Right ventricle myocardium superior (tissue), 1 donor: ENCODE data around the gene TNIK. TPM values are rescaled to one million over a fixed set of nuclear protein-coding genes. Genes with fewer than 3 reads are reported as not detected.

Experiments
- ATAC-seq: fragments of 200-7000 bp; cut with Tn5 transposase; one replicate; pipeline ENCODE4 v1.9.1; 2020; ENCODE audit warnings: mild to moderate bottlenecking; ENCODE audit not compliant: poor library complexity
- DNase-seq: peaks from one replicate; pipeline ENCODE4 v3.0.0-alpha.2; 2020
- intact Hi-C: fragments of 100-400 bp; cut with DNase I; formaldehyde crosslinking; loops from one replicate; pipeline ENCODE4 v1.11.2; 2022
- total RNA-seq: library from RNA; stranded (reverse); fragmentation: NEBNext Ultra II Directional; extraction: Animal tissue kit (Norgen Biotek cat#: 25700); gene quantifications from one replicate; pipeline ENCODE4 v1.2.1, GENCODE V29; 2021
- donor health status: DM: no; HTN: yes; CAD: no; lungs with severe emphysema.

TNIK gene
- total RNA-seq, 1 donor from 2014 or later = 22.5 TPM

DNA sequence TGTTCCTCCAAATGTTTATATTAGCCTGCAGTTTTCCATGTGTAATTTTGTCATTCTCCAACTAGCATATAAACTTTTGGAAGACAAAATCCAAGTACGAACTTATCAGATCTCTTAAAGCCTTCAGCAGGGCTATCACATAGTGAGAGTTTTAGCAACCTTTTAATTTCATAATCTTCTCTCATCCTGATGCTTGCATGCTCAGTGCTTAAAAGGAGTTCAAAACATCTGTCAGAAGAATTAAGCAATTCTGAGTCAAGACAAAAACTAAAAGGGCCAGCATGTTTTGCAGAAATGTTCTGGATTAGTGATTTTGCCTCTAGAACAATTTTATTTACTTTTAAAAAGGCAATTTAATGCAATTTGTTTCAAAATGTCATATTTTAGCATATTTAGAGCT, 360.3 kb downstream of the TNIK start:
- DNase-seq (no peak), ATAC-seq (no peak)
- intact Hi-C loops = no loop called here

DNA sequence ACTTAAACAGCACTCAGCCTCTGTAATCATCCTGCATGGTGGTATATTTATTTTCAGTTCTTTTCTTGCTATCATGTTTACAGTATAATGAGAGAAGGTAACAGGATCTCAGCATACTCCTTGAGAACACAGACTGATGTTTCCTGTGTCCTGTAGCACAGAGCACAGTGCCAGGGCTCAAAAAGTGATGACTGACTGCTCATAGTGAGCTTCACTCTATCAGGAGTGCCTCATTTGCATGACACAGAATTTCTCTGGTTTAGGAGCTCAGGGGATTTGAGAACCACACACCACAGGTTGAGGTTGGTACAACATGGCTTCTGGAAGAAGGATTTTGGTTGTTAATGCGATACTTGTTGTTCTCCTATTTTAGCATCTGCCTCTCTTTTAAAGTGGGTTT, 365.1 kb downstream of the TNIK start:
- intact Hi-C loops = no loop called here
- DNase-seq (no peak), ATAC-seq (no peak)

DNA sequence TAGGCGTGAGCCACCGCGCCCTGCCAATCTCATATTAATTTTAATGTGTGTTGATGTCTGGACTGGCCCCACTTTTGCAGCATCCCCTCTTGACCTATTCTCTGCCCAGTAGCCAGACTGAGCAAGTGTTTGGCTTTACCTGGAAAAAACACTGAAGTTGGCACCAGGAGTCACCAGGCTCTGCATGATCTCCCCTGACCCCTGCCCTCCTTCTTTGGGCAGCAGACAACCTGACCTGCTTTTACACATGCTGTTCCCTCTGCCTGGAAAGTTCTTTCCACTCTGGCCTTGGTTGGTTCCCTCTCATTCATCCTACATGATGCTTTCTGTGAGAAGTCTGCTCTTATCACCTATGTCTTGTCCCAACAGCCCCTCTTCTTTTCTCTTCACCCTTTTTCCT, 365.8 kb downstream of the TNIK start:
- ATAC-seq = no peak
- intact Hi-C loops = no loop called here
- DNase-seq = no peak

DNA sequence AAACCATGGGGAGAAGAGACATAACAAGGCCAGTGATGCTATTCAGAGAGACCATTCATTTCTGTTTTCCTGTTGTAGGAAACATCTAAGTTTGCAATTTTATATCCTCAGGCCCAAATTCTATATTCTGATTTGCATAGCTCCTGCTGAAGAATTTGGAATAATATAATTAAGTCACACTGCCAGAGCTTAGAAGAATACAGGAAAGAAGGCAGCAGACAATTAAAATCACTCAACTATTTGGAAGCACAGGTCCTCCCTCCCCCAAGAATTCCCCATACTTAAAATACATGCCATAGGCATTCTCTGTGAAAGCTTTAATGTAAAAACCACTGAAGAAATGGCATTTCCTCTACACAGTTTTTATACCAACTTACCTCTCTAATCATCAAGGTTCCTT, 366.7 kb downstream of the TNIK start:
- no peak for DNase-seq
- intact Hi-C loops = no loop called here
- no peak for ATAC-seq

DNA sequence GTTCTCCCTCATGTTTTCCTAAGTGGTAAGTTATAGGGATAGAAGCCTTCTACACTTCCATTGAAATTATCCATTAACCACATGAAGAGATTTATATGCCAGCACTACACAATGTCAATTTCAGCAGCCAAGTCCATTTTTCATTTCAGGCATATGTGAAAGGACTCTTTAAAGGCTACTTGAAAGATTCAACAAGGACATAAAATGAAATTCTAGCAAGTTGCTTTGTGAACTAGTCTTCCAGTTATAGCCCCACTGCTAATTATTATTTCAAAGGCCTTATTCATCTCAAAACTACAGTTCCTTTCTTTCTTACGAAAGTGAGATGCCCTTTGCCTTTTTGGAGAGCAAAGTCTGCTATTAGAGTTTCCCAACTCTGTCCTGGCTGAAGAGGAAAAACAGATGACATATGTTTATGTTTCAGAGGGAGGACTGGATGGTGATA, 367.7 kb downstream of the TNIK start:
- intact Hi-C loops = no loop called here
- ATAC-seq (peak; percentile 53), DNase-seq (no peak)

DNA sequence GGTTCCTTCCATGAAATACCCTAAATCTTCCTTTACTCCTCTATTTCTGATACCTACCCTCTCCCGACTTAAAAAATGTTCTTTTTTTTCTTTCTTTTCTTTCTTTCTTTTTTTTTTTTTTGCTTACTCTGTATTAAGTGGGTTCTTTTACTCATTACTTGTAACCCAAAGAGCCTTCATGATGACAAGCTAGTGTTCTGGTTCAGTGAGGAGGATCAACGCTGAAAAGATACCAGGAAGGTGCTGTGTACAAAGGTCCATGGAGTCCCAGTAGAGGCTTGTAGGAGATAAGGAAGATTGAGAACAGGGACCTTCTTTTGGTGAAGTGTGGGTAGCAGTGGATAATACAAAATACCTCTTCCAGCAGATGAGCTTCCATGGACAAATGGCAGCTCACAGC, 369.9 kb downstream of the TNIK start:
- intact Hi-C loops = no loop called here
- no peak for DNase-seq
- no peak for ATAC-seq

DNA sequence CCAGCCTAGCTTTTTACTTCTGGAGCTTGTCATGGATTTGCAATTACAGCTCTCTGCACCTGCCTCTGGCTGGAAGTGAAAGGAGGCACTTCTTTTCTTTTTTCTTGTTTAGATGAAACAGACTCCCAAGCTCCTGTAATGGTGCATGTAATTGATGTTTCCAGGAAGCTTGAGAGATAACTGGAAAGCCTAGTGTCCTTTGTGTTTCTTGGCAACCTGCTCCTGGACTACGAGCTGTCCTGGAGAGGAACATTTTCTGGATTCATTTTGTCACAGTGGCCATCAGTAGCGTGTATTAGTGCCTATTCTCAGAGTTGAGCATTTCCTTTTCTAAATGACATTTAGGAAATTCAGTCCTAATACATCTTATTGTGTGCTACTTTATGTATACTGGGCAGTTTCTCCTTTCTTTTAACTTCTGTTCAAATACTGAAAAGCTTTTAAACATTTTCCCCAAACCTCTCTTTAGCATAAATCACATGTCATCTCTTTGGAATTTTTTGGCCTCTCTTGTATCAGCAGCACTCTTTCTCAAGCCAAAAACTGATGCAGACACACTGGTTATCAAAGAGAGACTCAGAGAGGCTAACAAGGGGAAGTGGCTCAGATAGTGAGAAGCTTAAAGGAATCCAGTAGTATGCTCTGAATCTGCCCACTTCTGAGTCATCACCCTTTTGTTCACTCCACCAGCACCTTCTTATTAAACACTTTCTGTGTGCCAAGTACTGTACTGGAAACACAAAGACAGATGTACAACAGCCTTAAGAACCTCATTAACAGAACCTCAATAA, 371.0 kb downstream of the TNIK start:
- intact Hi-C loops = no loop called here
- peak; percentile 71 for ATAC-seq
- DNase-seq = no peak

DNA sequence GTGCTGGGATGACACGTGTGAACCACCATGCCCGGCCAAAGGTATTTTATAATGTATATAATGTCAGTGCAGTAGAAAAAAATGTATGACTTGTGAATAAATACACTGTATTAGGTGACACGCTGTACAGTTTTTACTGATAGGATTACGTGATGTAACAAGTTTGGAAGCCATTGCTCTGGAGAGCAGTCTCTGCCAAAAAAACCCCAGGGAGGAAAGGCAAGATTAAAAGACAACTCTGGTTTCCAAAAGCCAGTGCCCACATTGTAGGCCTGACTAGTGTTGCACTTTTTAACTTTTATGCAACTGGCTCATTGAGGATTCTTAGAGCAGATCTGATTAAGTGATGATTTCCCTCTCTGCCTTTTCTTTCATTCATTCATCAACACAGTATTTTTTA, 371.7 kb downstream of the TNIK start:
- DNase-seq = no peak
- ATAC-seq = peak; percentile 32
- intact Hi-C loops = no loop called here

DNA sequence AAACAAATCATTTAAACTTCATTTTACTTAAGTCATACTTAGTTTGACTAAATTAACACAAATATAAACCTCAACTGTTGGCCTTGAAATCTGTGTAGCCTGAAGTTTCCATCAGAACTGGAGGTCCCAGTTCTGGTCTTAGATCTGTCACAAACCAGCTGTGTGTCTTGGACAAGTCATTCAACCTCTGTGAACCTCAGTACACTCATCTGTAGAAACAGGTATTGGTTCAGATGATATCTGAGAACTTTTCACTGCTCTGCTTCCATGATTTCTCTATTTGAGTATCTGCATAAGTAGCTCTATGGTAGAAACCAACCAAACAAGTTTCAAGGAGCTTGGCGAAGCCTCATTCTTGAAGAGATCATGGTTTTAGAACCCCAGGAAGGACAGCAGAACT, 373.3 kb downstream of the TNIK start:
- ATAC-seq = no peak

DNA sequence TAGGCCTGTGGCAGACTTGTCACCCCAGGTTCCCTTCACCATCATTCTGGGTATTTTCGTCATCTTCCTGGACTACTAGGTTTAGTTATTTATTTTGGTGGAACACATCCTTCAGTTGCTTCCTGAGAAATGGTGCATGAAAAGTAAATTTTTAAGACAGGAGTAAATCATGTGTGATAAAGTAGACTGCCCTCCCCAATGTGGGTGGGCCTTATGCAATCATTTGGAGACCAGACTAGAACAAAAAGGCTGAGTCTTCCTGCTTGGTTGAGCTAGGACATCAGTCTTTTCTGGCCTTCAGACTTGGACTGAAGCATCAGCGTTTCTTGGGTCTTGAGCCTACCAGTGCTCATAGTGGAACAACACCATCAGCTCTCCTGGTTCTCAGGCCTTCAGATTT, 382.9 kb downstream of the TNIK start:
- ATAC-seq = no peak
- no peak for DNase-seq
- intact Hi-C loops = no loop called here

More for the DNA sequence above, 373.3 kb downstream of the TNIK start:
- intact Hi-C loops = no loop called here
- no peak for DNase-seq

DNA sequence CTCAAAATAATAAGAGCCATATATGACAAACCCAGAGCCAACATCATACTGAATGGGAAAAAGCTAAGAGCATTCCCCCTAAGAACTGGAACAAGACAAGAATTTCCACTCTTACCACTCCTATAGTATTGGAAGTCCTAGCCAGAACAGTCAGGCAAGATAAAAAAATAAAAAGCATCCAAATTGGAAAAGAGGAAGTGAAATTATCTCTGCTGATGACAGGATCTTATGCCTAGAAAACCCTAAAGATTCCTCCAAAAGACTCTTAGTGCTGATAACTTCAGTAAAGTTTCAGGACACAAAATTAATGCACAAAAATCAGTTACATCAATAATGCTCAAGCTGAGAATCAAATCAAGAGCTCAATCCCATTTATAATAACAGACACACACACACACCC, 387.8 kb downstream of the TNIK start:
- ATAC-seq (no peak), DNase-seq (no peak)
- intact Hi-C loops = no loop called here

DNA sequence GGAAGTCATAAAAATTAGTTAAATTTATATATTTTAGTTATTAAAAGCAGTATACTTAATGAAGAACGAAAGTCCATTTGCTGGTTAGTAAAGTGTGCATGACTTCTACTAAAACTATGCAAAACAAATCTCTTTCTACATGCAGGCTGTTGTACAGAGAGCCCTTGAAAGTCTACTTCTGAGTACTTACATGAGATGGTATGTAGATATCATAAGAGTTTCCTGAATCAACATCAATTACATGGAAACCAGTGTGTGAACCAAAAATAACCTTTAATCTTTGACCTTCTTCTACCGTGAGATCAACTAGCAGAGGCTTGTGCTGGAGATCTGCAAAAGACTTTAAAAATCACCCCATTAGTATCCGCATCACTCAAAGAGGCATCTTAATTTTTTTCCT, 391.5 kb downstream of the TNIK start:
- ATAC-seq (no peak), DNase-seq (no peak)
- intact Hi-C loops = no loop called here

DNA sequence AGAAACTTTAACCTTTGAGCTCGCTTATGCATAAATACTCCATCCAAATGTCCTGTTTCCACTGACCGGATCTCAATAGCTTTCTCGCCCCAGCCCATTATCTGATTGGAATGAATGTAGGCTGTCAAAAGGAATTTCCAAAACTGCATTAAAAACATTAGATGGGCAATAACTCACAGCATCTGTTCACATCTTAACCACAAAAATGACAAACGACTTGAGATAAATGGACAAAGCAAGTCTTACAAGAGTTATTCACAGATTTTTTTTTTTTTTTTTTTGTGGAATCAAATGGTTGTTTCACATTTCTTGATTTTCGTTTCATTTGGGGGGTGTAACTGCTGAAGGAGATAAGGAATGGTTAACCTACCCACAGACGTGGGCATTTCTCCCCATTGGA, 394.0 kb downstream of the TNIK start:
- DNase-seq (no peak), ATAC-seq (no peak)
- intact Hi-C loops = no loop called here

DNA sequence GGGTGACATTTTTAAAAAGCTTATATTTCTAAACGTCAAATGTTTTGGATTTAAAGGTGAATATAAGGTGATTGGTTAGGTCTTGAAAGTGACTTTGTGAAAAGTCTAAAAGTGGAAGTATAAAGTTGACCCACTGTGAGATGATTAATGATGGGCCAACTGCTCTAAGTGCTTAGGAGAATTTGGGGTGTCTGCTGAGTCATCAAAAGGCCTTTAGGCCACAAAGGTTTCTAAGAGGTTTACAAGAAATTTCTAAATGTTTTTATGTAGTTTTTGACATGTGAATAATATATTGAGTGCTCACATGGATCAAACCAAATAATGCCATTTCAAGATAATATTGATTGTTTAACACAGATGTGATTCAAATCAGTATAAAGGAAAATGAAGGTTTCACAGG, 394.5 kb downstream of the TNIK start:
- intact Hi-C loops = no loop called here
- ATAC-seq (no peak), DNase-seq (no peak)

DNA sequence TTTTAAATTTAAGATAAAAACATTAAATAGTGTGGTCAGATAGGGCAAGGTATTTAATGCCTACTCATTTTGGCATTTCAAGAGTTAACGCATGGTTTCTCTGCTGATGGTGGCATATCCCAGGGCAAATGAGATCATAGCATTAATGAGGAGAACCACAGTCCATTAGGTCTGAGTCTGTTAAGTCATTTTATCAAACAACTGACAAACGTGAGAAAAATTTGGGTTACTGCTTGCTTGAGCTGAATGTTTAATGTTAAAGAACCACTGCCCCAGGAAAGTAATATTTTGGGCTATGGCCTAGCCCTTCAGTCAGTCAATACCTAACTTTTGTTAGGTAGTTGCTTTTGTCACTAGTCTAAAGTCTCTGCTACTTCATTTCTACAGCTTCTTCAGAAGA, 395.7 kb downstream of the TNIK start:
- no peak for DNase-seq
- no peak for ATAC-seq
- intact Hi-C loops = no loop called here

DNA sequence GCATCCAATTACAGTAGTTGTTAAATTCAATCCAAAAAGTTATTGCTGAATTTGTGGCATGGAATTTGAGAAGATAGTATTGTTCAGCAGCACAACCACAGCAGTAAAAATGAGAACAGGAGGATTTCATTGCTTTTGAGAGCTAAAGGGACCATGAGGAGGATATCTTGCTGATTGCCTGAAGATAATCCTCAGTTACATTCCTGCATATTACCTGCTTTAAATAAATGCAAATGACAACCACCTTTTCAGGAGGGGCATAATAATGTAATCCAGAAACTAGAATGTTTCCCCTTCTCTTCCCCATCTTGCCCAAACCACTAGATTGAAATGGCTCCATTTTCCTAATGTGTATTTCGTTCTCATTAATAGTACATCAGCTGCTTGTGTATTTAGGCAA, 398.5 kb downstream of the TNIK start:
- intact Hi-C loops = no loop called here
- DNase-seq (no peak), ATAC-seq (no peak)

DNA sequence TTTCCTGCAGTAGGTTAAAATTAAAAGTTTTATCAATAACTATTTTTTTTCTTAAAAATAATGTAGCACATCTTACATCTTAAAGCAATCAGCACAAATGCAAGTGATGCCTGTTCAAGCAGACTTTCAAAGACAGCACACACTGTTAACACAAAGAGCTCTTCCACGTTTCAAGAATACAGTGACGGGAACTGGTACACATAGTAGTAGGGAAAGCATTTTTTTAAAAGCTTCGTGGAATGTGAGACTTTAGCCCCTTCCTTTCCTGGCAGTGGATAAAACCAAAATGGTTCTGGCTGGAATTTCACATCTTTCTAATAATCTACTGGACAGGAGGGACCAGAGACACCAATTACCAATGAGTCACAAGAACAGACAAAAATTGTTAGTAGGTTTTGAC, 400.2 kb downstream of the TNIK start:
- ATAC-seq (no peak), DNase-seq (no peak)
- intact Hi-C loops = no loop called here

DNA sequence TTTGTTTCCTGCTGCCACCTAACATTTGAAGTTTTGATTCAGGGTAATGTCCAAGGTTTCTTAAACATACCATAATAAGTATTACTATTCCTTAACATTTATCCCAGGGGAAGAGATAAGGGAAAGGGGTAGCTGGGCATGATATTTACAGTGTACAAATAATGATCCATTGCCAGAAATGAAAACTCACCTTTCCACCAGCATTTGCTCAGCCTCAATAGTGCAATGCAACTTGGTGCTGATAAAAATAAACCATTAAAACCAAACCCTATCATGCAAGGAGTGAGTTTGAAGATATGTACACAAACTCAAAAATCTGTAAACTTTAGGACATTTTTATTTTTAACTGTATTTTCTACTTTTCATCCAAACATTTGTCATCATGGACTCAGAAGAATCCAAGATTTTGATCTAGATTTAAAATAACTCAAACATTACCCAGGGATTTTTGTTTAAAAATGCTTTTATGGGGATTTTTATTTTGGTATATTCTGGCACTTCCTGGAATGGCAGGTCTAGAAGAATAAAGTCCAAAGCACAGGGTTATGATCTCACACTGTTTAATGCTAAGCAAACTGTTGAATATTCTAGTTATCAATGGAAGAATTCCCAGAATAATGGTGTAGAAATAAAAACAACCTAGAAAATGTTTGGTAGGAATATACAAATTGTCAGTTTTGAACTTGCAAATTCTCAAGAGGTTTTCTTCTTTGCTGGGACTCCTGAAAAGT, 401.2 kb downstream of the TNIK start:
- DNase-seq = no peak
- intact Hi-C loops = no loop called here

DNA sequence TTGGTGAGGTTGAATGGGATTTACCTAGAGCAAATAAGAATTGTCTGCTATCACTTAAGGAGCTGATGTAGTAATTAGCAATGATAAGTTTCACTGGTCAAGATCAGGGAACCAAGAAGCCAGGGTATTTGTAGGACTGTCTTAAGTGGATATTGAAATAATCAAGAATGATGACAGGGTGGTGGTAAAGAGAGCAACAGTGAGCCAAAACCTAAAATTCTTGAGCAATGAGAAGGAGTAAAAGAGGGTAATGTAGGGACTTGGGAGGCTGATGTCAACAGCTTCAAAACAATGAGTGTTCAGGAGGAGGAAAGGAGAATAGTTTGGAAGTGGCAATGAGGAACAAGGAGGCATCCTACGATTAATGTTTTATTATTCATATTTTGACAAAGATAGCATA, 402.1 kb downstream of the TNIK start:
- intact Hi-C loops = no loop called here
- no peak for ATAC-seq

More for the DNA sequence above, 401.2 kb downstream of the TNIK start:
- no peak for ATAC-seq

DNA sequence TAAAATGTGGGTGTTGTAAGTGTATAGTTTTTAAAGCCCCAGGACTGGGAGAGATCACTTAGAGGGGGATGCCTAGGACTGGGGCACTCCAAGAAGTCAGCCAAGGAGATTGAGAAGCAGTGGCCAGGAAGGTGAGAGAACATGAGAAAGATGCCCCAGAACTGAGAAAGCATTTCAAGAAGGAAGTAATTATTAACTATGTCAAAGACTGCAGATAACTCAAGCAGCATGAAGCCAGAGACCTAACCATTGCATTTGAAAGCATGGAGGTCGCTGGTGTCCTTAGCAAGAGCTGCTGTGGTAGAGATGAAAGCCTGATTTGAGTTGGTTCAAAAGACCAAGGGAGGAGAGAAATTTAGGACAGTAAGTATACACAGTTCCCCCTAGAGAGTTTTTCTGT, 403.1 kb downstream of the TNIK start:
- intact Hi-C loops = no loop called here
- DNase-seq = no peak
- no peak for ATAC-seq

More for the DNA sequence above, 402.1 kb downstream of the TNIK start:
- DNase-seq = no peak
